ENCODE data around the gene PLPP2. TPM values are rescaled to one million over a fixed set of nuclear protein-coding genes. Genes with fewer than 3 reads are reported as not detected.

The PLPP2 gene
- total and polyA plus RNA-seq, 2 of the 13 experiments (the other 11 are each of a cell fraction or from before 2014, with no cell fraction given), result not detected

DNA sequence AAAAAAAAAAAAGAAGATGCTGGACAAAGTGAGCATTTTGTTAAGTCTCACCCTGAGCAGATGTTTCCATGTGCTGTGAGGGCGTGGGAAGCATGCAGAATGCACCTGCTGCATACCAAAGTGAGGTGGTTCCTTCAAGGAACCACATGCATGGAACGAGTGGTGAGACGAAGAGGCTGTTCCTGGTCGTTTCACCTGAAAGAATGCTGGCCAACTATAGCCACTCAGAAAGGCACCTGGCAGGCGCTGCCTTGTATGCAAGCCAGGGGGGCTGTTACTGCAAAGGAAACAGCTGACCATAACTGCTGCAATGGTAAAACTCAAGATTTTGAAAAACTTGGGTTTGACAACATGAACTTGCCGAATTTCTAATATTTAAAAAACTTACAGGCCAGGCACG is 38.7 kb upstream of the PLPP2 start:
- no peak overlapping the region for H3K9ac ChIP-seq (ENCODE audit: insufficient read depth, low read depth, low read length)
- no TSS peak for BruUV-seq (replicated peaks)
- intact Hi-C loops (cut with micrococcal nuclease; ENCODE audit: unreplicated experiment) (no loop called here), in situ Hi-C loops (cut with HindIII; ENCODE audit: extremely low pct_ligation_motif_present, low pct_unique_long_range_greater_than_20kb) (no loop called here)
- ChIA-PET CTCF (ENCODE audit: low intra/inter-chr PET ratio, low total read pairs) (no interaction called here), POLR2A (no interaction called here)
- no peak overlapping the region for H3K27ac ChIP-seq (ENCODE audit: extremely low read length, insufficient read depth, low read length)
- no peak for TF ChIP-seq KDM4B (CRISPR knock-in tag; IDR thresholded peaks at IDR 0.05)
- H3K4me1 ChIP-seq (ENCODE audit: insufficient read depth, low read length), result peaks cover 4% of the 10 kb centered on the region
- no peaks in the 10 kb centered on the region for H3K27me3 ChIP-seq (ENCODE audit: control insufficient read depth in 1 of 2, insufficient read depth in 2 of 2, low read length in 2 of 2)
- no peak overlapping the region for H2AFZ ChIP-seq (ENCODE audit: low read length)
- peaks cover 9% of the 10 kb centered on the region for H3K79me2 ChIP-seq (ENCODE audit: insufficient read depth, low read length)
- peaks cover 9% of the 10 kb centered on the region for H3K9me3 ChIP-seq (ENCODE audit: low read length)
- H3K36me3 ChIP-seq (replicated peaks in 1 of 2; ENCODE audit: control insufficient read depth in 1 of 2, insufficient read depth in 2 of 2, low read length in 2 of 2), result peaks cover 35 to 69% of the 10 kb centered on the region in 2 experiments
- WGBS (ENCODE audit: low lambda C conversion rate), result 98% methylated on average over 7 of the region's 7 CpGs
- no peak overlapping the region for H3K4me3 ChIP-seq (replicated peaks in 1 of 3; ENCODE audit: insufficient read depth in 1 of 3, low read depth in 2 of 3, low read length in 3 of 3)
- peaks cover 11% of the 10 kb centered on the region for H4K20me1 ChIP-seq (ENCODE audit: insufficient read depth, low read length)
- no peak for FAIRE-seq
- no peak overlapping the region for H3K4me2 ChIP-seq (ENCODE audit: low read depth, low read length)
- ATAC-seq, result no peak
- no peak for DNase-seq (ENCODE audit: low spot score)

DNA sequence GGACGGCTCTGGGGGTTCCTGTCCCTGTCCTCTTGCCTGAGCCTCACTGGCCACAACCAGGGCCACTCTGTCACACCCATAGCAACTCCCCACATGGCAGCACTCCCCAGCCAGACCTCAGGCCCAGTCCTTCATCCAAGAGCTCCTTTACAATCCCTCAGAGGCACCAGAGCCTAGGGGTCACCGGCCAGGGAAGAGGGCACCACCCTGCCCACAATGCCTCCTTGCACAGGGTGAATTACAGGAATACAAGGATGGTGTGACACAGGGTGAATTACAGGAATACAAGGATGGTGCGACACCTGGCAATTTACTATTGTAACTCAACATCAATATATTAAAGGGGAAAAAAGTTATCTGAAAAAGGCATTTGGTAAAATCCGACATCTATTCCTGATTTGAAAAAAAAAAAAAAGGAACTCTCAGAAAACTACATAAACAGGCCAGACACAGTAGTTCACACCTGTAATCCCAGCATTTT is 36.9 kb upstream of the PLPP2 start:
- no peak for DNase-seq (ENCODE audit: low spot score)
- Histone ChIP-seq H3K4me2 (ENCODE audit: low read depth, low read length) (no peak overlapping the region), H3K4me3 (replicated peaks in 1 of 3; ENCODE audit: insufficient read depth in 1 of 3, low read depth in 2 of 3, low read length in 3 of 3) (no peak overlapping the region), H3K79me2 (ENCODE audit: insufficient read depth, low read length) (no peaks in the 10 kb centered on the region), H3K4me1 (ENCODE audit: insufficient read depth, low read length) (no peaks in the 10 kb centered on the region), H3K9ac (ENCODE audit: insufficient read depth, low read depth, low read length) (no peak overlapping the region), H2AFZ (ENCODE audit: low read length) (no peak overlapping the region), H3K27ac (ENCODE audit: extremely low read length, insufficient read depth, low read length) (no peak overlapping the region), H3K27me3 (ENCODE audit: control insufficient read depth in 1 of 2, insufficient read depth in 2 of 2, low read length in 2 of 2) (no peaks in the 10 kb centered on the region), H4K20me1 (ENCODE audit: insufficient read depth, low read length) (peaks cover 2% of the 10 kb centered on the region; the same call in 1 of the 2 replicates), H3K9me3 (ENCODE audit: low read length) (peaks cover 9% of the 10 kb centered on the region), H3K36me3 (replicated peaks in 1 of 2; ENCODE audit: control insufficient read depth in 1 of 2, insufficient read depth in 2 of 2, low read length in 2 of 2) (peaks cover 36 to 71% of the 10 kb centered on the region in 2 experiments)
- intact Hi-C loops (cut with micrococcal nuclease; ENCODE audit: unreplicated experiment) (no loop called here), in situ Hi-C loops (cut with HindIII; ENCODE audit: extremely low pct_ligation_motif_present, low pct_unique_long_range_greater_than_20kb) (no loop called here)
- ChIA-PET POLR2A (no interaction called here), CTCF (ENCODE audit: low intra/inter-chr PET ratio, low total read pairs) (no interaction called here)
- no peak; the same call in 2 of the 3 replicates for ATAC-seq
- no TSS peak for BruUV-seq (replicated peaks)
- FAIRE-seq, result no peak
- WGBS (ENCODE audit: low lambda C conversion rate), result 95% methylated on average over 3 of the region's 4 CpGs
- TF ChIP-seq, protein P1, sequence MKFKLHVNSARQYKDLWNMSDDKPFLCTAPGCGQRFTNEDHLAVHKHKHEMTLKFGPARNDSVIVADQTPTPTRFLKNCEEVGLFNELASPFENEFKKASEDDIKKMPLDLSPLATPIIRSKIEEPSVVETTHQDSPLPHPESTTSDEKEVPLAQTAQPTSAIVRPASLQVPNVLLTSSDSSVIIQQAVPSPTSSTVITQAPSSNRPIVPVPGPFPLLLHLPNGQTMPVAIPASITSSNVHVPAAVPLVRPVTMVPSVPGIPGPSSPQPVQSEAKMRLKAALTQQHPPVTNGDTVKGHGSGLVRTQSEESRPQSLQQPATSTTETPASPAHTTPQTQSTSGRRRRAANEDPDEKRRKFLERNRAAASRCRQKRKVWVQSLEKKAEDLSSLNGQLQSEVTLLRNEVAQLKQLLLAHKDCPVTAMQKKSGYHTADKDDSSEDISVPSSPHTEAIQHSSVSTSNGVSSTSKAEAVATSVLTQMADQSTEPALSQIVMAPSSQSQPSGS (CRISPR knock-in tag; IDR thresholded peaks at IDR 0.05), result no peak
- no peak for TF ChIP-seq RARA (CRISPR knock-in tag; IDR thresholded peaks at IDR 0.05)
- TF ChIP-seq, protein P2, sequence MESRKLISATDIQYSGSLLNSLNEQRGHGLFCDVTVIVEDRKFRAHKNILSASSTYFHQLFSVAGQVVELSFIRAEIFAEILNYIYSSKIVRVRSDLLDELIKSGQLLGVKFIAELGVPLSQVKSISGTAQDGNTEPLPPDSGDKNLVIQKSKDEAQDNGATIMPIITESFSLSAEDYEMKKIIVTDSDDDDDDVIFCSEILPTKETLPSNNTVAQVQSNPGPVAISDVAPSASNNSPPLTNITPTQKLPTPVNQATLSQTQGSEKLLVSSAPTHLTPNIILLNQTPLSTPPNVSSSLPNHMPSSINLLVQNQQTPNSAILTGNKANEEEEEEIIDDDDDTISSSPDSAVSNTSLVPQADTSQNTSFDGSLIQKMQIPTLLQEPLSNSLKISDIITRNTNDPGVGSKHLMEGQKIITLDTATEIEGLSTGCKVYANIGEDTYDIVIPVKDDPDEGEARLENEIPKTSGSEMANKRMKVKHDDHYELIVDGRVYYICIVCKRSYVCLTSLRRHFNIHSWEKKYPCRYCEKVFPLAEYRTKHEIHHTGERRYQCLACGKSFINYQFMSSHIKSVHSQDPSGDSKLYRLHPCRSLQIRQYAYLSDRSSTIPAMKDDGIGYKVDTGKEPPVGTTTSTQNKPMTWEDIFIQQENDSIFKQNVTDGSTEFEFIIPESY (CRISPR knock-in tag; IDR thresholded peaks at IDR 0.05), result no peak
- no peak for TF ChIP-seq SP140L (CRISPR knock-in tag; IDR thresholded peaks at IDR 0.05; ENCODE audit: borderline replicate concordance)
- TF ChIP-seq CHCHD3 (CRISPR knock-in tag; IDR thresholded peaks at IDR 0.05), result no peak
- no peak for TF ChIP-seq SRF (IDR thresholded peaks at IDR 0.05; ENCODE audit: low read depth, low read length)
- TF ChIP-seq, protein P3, sequence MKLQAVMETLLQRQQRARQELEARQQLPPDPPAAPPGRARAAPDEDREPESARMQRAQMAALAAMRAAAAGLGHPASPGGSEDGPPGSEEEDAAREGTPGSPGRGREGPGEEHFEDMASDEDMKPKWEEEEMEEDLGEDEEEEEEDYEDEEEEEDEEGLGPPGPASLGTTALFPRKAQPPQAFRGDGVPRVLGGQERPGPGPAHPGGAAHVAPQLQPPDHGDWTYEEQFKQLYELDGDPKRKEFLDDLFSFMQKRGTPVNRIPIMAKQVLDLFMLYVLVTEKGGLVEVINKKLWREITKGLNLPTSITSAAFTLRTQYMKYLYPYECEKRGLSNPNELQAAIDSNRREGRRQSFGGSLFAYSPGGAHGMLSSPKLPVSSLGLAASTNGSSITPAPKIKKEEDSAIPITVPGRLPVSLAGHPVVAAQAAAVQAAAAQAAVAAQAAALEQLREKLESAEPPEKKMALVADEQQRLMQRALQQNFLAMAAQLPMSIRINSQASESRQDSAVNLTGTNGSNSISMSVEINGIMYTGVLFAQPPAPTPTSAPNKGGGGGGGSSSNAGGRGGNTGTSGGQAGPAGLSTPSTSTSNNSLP (IDR thresholded peaks at IDR 0.05; ENCODE audit: low read depth, low read length), result no peak
- TF ChIP-seq ZNF749 (CRISPR knock-in tag; IDR thresholded peaks at IDR 0.05; ENCODE audit: borderline replicate concordance), result no peak
- TF ChIP-seq ARHGAP35 (CRISPR knock-in tag; IDR thresholded peaks at IDR 0.05; ENCODE audit: borderline replicate concordance), result no peak
- no peak for TF ChIP-seq HNRNPUL1 (IDR thresholded peaks at IDR 0.05; ENCODE audit: low read depth, low read length)
- TF ChIP-seq GZF1 (CRISPR knock-in tag; IDR thresholded peaks at IDR 0.05), result no peak
- no peak for TF ChIP-seq CAMTA2 (CRISPR knock-in tag; IDR thresholded peaks at IDR 0.05; ENCODE audit: borderline replicate concordance)
